SJCRH30 (cell line): Measurements from ENCODE around the gene CXorf38. TPM values are rescaled to one million over a fixed set of nuclear protein-coding genes. Genes with fewer than 3 reads are reported as not detected.
"Not testable (repeated sequence)": the region's sequence is repeated elsewhere in the genome, so short reads cannot be mapped to it uniquely, and the experiment has no call there.

Source experiments
- DNase-seq, 2 experiments: peaks; one replicate each; pipeline ENCODE4 v3.0.0-alpha.2; 2015 to 2020
- H3K27ac ChIP-seq: fragments of 250-450 bp; sonication (Bioruptor Pico); 2 replicates; pipeline ENCODE4 v1.5.1; 2020; ENCODE audit warnings: mild to moderate bottlenecking, moderate library complexity
- H3K27me3 ChIP-seq: fragments of 250-450 bp; sonication (Bioruptor Pico); 2 replicates; pipeline ENCODE4 v1.5.1; 2020; ENCODE audit warnings: mild to moderate bottlenecking, moderate library complexity
- H3K36me3 ChIP-seq: fragments of 250-450 bp; sonication (Bioruptor Pico); 2 replicates; pipeline ENCODE4 v1.5.1; 2020; ENCODE audit warnings: mild to moderate bottlenecking, moderate library complexity
- H3K4me1 ChIP-seq: fragments of 250-450 bp; sonication (Bioruptor Pico); 2 replicates; pipeline ENCODE4 v1.5.1; 2020; ENCODE audit warnings: mild to moderate bottlenecking, moderate library complexity
- H3K4me3 ChIP-seq: fragments of 250-450 bp; sonication (Bioruptor Pico); 2 replicates; pipeline ENCODE4 v1.5.1; 2020; ENCODE audit warnings: mild to moderate bottlenecking, moderate library complexity
- H3K9me3 ChIP-seq: fragments of 250-450 bp; sonication (Bioruptor Pico); replicated peaks from 2 replicates; pipeline ENCODE4 v1.5.1; 2020; ENCODE audit warnings: mild to moderate bottlenecking, moderate library complexity
- total RNA-seq: library from RNA; depleted of rRNA; stranded (reverse); fragments of >200 nt; shearing (Covaris generic); gene quantifications from 2 replicates; pipeline ENCODE4 v1.2.3, GENCODE V29; 2014; rRNA removed

The CXorf38 gene
- total RNA-seq, 1 experiment from 2014 or later: 9.3 TPM

DNA sequence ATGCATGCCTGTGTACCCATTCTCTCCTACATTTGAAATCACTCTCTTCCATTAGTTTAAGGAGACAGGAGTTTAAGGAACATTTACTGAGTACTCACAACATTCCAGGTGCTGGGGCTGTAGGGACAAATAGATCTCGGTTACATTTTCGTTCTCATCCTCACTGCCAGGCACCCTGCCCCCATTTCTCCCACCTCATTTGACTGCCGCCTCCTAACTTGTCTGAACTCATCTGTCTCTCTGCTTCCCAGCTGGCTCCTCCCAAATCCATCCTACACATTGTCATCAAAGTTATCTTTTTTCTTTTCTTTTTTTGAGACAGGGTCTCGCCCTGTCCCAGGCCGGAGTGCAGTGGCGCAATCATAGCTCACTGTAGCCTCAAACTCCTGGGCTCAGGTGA lies 43.9 kb downstream of the CXorf38 start:
- no peak for DNase-seq
- Histone ChIP-seq H3K36me3 (no peaks in the 10 kb centered on the region), H3K27ac (no peak overlapping the region), H3K4me3 (no peak overlapping the region), H3K4me1 (no peaks in the 10 kb centered on the region), H3K9me3 (no peaks in the 10 kb centered on the region), H3K27me3 (no peaks in the 10 kb centered on the region)

DNA sequence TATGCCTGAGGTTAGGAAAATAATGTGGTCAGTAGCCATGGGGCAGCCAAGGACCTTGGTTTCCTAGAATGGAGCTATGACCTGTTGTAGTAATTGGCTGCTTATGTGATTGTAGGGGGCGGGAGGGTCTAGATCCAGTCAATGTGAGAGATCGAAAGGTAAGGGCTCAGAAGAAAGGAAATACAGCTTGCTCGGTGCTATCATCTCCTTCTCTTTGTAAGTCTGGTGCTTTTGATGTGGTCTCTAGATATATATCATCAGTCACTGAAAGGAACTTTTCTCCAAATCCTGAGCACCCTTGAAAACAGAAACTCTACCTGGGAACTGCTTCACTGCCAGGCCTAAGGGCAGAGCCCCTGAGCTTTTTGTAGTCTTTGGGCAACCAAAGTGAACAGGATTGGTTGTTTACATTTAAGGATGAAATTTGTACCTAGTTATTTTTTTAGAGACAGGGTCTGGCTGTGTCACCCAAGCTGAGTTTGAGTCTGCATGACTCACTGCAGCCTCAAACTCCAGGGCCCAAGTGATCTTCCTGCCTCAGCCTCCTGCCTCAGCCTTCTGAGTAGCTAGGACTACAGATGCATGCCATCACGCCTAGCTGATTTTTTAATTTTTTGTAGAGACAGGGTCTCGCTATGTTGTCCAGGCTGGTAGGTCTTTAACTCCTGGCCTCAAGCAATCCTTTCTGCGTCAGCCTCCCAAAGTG lies 57.6 kb downstream of the CXorf38 start:
- H3K9me3 ChIP-seq, H3K27me3 ChIP-seq, H3K4me1 ChIP-seq, H3K4me3 ChIP-seq, DNase-seq, H3K36me3 ChIP-seq, H3K27ac ChIP-seq: not testable (repeated sequence)

DNA sequence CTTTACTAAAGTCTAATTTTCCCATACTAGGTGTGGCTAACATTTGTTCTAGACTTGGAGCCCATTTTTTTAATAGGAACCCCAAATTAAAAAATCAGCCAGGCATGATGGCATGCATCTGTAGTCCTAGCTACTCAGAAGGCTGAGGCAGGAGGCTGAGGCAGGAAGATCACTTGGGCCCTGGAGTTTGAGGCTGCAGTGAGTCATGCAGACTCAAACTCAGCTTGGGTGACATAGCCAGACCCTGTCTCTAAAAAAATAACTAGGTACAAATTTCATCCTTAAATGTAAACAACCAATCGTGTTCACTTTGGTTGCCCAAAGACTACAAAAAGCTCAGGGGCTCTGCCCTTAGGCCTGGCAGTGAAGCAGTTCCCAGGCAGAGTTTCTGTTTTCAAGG lies 59.7 kb downstream of the CXorf38 start:
- H3K4me3 ChIP-seq, DNase-seq, H3K27me3 ChIP-seq, H3K36me3 ChIP-seq, H3K27ac ChIP-seq, H3K4me1 ChIP-seq, H3K9me3 ChIP-seq: not testable (repeated sequence)

DNA sequence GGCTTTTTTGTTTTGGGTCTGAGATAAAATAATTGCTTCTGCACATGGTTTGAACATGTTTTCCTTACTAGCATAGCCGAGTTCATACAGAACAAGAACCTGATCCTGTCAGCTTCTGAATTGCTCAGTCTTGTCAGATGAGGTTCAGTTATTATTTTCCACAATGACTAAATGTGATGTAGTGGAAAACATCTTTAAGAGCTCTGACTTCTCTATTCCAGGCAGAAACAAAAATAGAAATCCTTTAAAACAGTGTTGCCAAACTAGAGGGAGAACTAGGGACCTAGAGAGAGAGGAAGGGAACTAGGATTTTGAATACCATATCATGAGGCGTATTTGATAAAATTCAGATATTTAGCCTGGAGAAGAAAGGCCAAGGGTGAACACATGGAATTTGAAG lies 64.5 kb downstream of the CXorf38 start:
- H3K4me3 ChIP-seq: no peak overlapping the region
- H3K27ac ChIP-seq: no peak overlapping the region
- H3K4me1 ChIP-seq: no peaks in the 10 kb centered on the region
- no peaks in the 10 kb centered on the region for H3K9me3 ChIP-seq
- no peak for DNase-seq
- no peaks in the 10 kb centered on the region for H3K27me3 ChIP-seq
- H3K36me3 ChIP-seq: no peaks in the 10 kb centered on the region

DNA sequence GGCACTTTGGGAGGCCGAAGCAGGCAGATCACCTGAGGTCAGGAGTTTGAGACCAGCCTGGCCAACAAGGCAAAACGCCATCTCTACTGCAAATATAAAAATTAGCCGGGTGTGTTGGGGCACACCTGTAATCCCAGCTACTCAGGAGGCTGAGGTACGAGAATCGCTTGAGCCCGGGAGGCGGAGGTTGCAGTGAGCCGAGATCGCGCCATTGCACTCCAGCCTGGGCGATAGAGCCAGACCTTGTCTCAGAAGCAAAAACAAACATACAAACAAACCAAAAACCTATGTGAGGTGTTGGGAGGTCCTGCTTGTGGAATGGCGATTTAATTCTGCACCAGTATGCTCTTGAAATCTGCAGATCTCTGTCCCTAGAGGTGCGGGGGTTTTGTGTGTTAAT lies 65.2 kb downstream of the CXorf38 start:
- H3K27ac ChIP-seq, DNase-seq, H3K27me3 ChIP-seq, H3K36me3 ChIP-seq, H3K4me1 ChIP-seq, H3K4me3 ChIP-seq, H3K9me3 ChIP-seq: not testable (repeated sequence)

DNA sequence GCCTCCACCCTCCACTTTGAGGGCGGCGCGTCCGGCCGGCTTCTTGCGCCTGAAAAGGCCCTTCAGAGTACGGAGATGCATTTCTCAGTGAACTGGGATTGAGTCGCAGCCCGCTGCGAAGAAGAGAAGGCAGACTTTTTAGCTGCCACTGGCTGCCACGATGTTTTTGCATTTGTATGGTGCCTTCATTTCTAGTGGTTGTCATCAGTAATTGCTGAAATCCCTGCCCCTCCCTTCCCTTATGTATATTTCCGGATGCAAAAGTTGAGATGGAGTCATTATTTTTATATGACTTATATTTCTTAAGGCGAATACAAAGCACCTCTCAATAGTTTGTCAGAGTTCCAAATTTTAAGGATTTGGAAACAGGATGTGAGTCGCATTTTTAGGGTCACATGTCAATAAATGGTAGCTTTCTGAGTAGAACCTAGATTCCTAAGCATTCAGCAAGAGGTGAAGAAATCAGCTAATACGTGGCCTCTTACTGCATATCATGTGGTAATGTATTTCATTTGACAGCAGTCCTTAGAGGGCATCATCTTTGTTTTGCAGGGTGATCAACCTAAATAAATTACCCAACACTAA lies 65.9 kb downstream of the CXorf38 start:
- Histone ChIP-seq H3K27me3 (no peaks in the 10 kb centered on the region), H3K36me3 (no peaks in the 10 kb centered on the region), H3K4me3 (peak overlapping the region; percentile 70), H3K9me3 (no peaks in the 10 kb centered on the region), H3K4me1 (no peaks in the 10 kb centered on the region), H3K27ac (no peak overlapping the region; the same call in 1 of the 2 replicates)
- DNase-seq: no peak

DNA sequence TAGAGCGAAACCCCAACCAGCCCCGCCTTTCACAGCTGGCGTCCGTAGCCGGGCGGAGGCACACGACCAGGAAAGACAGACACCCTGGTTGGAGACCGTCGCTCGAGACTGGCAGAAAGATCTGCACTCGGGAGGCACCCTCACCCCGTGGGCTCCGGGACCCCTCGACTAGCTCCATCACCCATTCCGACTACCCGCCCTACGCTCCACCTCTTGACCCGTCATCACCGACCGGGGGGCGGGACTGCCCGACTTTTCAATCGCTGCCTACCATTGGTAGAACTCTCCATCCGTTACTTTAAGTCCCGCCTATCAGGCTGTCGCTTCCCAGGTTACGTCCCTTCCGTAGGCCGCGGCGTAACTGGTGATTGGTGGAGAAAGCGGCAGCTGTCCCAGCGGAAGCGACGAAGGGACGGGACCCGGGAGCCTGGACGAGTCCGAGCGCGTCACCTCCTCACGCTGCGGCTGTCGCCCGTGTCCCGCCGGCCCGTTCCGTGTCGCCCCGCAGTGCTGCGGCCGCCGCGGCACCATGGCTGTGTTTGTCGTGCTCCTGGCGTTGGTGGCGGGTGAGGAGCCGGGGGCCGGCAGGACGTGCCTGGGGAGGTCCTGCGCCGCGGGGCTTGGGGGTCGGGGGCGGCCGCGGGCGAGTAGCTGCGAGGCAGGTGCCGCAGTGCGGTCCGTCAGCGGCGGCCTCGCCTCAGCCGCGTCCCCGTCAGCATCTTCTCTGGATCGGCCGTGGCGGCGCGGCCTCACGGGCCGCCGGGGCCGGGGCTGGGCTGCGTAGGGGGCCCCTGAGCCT lies 66.6 kb downstream of the CXorf38 start, which contains the start of gene ATP6AP2:
Gene ATP6AP2, plus strand, starts transcription at position 434 of the 799 bp plus-strand sequence. Its CDS starts 96 bp downstream, at position 530.
- DNase-seq: peak; percentile 90 to 91
- no peaks in the 10 kb centered on the region for H3K4me1 ChIP-seq
- H3K4me3 ChIP-seq: peak within 1 kb of the TSS; percentile 70
- H3K27me3 ChIP-seq: no peaks in the 10 kb centered on the region
- H3K9me3 ChIP-seq: no peaks in the 10 kb centered on the region
- H3K36me3 ChIP-seq: no peaks in the 10 kb centered on the region
- peak within 1 kb of the TSS; percentile 30 for H3K27ac ChIP-seq

DNA sequence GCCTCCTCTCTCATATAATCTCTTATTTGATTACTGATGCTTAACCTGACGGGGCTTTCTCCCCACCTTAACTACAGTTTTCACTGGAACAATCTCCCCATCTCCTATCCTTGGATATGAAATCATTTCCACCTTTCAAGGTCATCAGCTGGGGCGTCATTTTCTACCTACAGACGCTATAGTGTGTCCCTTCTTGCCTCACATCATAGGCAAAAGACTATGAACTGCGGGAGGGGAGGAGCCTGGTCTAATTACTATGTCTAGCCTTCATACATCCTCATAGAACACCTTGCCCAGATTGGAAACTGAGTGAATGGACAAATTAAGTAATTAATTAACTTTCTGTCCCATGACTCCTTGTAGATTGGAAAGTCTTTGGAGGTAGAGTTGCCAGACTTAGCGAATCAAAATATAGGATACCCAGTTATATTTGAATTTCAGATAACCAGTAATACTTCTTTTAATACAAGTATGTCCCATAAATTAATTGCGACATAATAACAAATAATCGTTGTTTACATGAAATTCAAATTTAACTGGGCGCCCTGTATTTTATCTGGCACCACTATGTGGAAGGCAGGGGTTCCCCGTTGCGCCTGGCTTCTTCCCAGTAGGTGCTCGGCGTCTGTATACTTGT lies 67.3 kb downstream of the CXorf38 start:
- H3K9me3 ChIP-seq: no peaks in the 10 kb centered on the region
- H3K27ac ChIP-seq: peak overlapping the region; percentile 30
- no peaks in the 10 kb centered on the region for H3K27me3 ChIP-seq

DNA sequence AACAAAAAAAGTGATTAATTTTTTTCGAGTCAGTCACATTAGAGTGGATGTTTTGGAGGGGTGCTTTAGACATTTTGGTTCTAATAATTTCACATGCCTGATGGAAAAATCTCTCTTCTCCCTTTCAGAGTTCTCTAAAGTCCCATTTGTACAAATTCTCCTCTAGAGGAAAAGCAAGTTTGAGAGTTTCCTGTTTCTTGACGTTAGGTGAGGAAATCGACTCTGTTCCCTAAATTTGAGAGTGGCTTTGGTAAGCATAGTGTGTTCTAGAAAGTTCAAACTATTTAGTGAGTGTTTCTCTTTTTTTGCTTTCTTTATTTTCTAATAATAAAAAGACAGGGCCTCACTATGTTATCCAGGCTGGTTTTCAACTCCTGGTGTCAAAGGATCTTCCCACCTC lies 68.2 kb downstream of the CXorf38 start:
- DNase-seq: no peak
- no peak overlapping the region for H3K4me3 ChIP-seq
- no peaks in the 10 kb centered on the region for H3K36me3 ChIP-seq
- H3K4me1 ChIP-seq: no peaks in the 10 kb centered on the region
- no peak overlapping the region for H3K27ac ChIP-seq
- no peaks in the 10 kb centered on the region for H3K27me3 ChIP-seq
- H3K9me3 ChIP-seq: no peaks in the 10 kb centered on the region

More for the DNA sequence above, 67.3 kb downstream of the CXorf38 start:
- DNase-seq: no peak
- Histone ChIP-seq H3K36me3 (no peaks in the 10 kb centered on the region), H3K4me3 (peak overlapping the region; percentile 70), H3K4me1 (no peaks in the 10 kb centered on the region)

DNA sequence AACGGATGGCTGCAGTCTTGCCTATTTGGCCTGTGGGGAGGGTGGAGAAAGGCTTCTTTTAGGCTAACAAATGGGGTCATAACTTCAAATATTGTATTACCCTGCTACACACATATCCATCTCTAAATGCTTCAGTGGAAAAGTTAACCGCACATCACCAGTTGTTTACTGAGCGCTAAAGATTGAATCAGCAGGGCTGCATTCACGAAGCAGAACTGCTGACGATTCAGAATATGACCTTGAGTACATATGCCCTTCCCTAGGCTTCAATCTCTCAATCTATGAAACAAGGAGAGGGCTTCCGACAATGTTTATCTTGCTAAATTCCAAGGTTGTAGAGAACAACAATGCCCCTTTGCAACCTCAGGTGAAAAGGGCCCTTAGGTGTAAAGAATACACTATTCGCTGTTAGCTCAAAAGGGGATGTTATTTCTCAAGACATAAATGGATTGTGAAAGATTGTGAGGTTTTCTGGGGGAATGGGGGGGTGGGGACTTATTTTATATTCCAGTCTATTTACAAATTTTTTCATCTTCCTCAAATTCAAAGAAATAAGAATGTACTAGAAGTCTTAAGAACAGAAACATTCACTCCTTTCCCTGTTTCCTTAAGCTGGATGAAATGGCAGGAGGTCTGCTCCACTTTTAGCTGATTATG lies 69.2 kb downstream of the CXorf38 start:
- Histone ChIP-seq H3K27ac (no peak overlapping the region), H3K27me3 (no peaks in the 10 kb centered on the region), H3K36me3 (no peaks in the 10 kb centered on the region), H3K4me1 (no peaks in the 10 kb centered on the region), H3K9me3 (no peaks in the 10 kb centered on the region), H3K4me3 (no peak overlapping the region)
- no peak for DNase-seq

Other genes with a start within 250 kb of the CXorf38 start
- 44.7 and 47.3 TPM in 2 replicates for gene ATP6AP2, start 66.6 kb downstream of the CXorf38 start, total RNA-seq
- not detected in 2 replicates for gene MPC1L, start 24.1 kb downstream of the CXorf38 start, total RNA-seq
- 21.8 and 28.9 TPM in 2 replicates for gene MED14, start 88.0 kb upstream of the CXorf38 start, total RNA-seq